ENCODE data around the gene IQSEC1.
A peak's percentile ranks its signal among the peaks of the same experiment; 100 is the strongest.
"Not testable (repeated sequence)": the region's sequence is repeated elsewhere in the genome, so short reads cannot be mapped to it uniquely, and the experiment has no call there.

IQSEC1 gene

GRCh38 chr3:12884790-12885582, 188.2 kb downstream of the IQSEC1 start:
- H3K14ac ChIP-seq (ENCODE audit: low read length in 2 of 2) = peak overlapping the region in 1 of 2 experiments; percentile 93
- no peak overlapping the region for H2BK15ac ChIP-seq (ENCODE audit: low read depth, poor library complexity, severe bottlenecking)
- H4K91ac ChIP-seq (ENCODE audit: low read length) = no peak overlapping the region
- H2BK5ac ChIP-seq (ENCODE audit: low read depth, low read length, poor library complexity, severe bottlenecking) = no peak overlapping the region
- H3K23ac ChIP-seq (ENCODE audit: low read length in 2 of 2) = peak overlapping the region in 1 of 2 experiments; percentile 72
- H3K79me1 ChIP-seq (replicated peaks; ENCODE audit: low read length, poor library complexity, severe bottlenecking) = no peaks in the 10 kb centered on the region
- H3K4me1 ChIP-seq (ENCODE audit: control insufficient read depth, insufficient read depth, low read depth, low read length) = peaks cover 5% of the 10 kb centered on the region
- H3K36me3 ChIP-seq (ENCODE audit: control insufficient read depth in 1 of 2, insufficient read depth in 2 of 2, low read depth in 1 of 2, low read length in 2 of 2) = no peaks in the 10 kb centered on the region
- 84% methylated on average over 17 of the region's 20 CpGs for WGBS
- H4K8ac ChIP-seq (ENCODE audit: low read length) = no peak overlapping the region
- DNase-seq = no peak
- H3K9ac ChIP-seq (ENCODE audit: low read length) = no peak overlapping the region
- no peak overlapping the region for H3K27ac ChIP-seq (ENCODE audit: low read length, poor library complexity, severe bottlenecking)
- peaks cover 26 to 63% of the 10 kb centered on the region in 2 experiments for H3K27me3 ChIP-seq (ENCODE audit: control insufficient read depth in 1 of 2, insufficient read depth in 1 of 2, low read length in 2 of 2)
- no peak overlapping the region for H2BK120ac ChIP-seq (ENCODE audit: low read depth, low read length)
- H3K18ac ChIP-seq (ENCODE audit: low read depth in 1 of 2, low read length in 2 of 2) = peak overlapping the region in 1 of 2 experiments; percentile 57
- no peak overlapping the region for H3K4me3 ChIP-seq (ENCODE audit: insufficient read depth in 1 of 2, low read depth in 1 of 2, low read length in 2 of 2)
- H2BK12ac ChIP-seq (ENCODE audit: low read length in 2 of 2) = no peak overlapping the region
- H3K4me2 ChIP-seq (ENCODE audit: low read length, poor library complexity, severe bottlenecking) = no peak overlapping the region
- H3K4ac ChIP-seq (ENCODE audit: low read depth in 1 of 2, low read length in 2 of 2) = no peak overlapping the region
- no peaks in the 10 kb centered on the region for H3K9me3 ChIP-seq (ENCODE audit: control insufficient read depth, low read length)
- no peak overlapping the region for H2AK5ac ChIP-seq (ENCODE audit: low read length, severe bottlenecking)
- H2AFZ ChIP-seq (ENCODE audit: low read depth, low read length) = no peak overlapping the region

- H3K36me3 ChIP-seq (ENCODE audit: control insufficient read depth in 1 of 2, insufficient read depth in 2 of 2, low read depth in 1 of 2, low read length in 2 of 2) = no peaks in the 10 kb centered on the region
- H2BK15ac ChIP-seq (ENCODE audit: low read depth, poor library complexity, severe bottlenecking) = no peak overlapping the region
- no peaks in the 10 kb centered on the region for H3K79me1 ChIP-seq (replicated peaks; ENCODE audit: low read length, poor library complexity, severe bottlenecking)
- peaks cover 5% of the 10 kb centered on the region for H3K4me1 ChIP-seq (ENCODE audit: control insufficient read depth, insufficient read depth, low read depth, low read length)
- H2BK12ac ChIP-seq (ENCODE audit: low read length in 2 of 2) = no peak overlapping the region
- no peak overlapping the region for H3K14ac ChIP-seq (ENCODE audit: low read length in 2 of 2)
- H3K27me3 ChIP-seq (ENCODE audit: control insufficient read depth in 1 of 2, insufficient read depth in 1 of 2, low read length in 2 of 2) = peaks cover 26 to 58% of the 10 kb centered on the region in 2 experiments
- H2BK120ac ChIP-seq (ENCODE audit: low read depth, low read length) = no peak overlapping the region
- no peak overlapping the region for H3K9ac ChIP-seq (ENCODE audit: low read length)
- no peaks in the 10 kb centered on the region for H3K9me3 ChIP-seq (ENCODE audit: control insufficient read depth, low read length)
- H4K8ac ChIP-seq (ENCODE audit: low read length) = no peak overlapping the region
- no peak overlapping the region for H4K91ac ChIP-seq (ENCODE audit: low read length)
- no peak overlapping the region for H3K4me2 ChIP-seq (ENCODE audit: low read length, poor library complexity, severe bottlenecking)
- no peak overlapping the region for H3K18ac ChIP-seq (ENCODE audit: low read depth in 1 of 2, low read length in 2 of 2)
- no peak overlapping the region for H3K4me3 ChIP-seq (ENCODE audit: insufficient read depth in 1 of 2, low read depth in 1 of 2, low read length in 2 of 2)
- H3K4ac ChIP-seq (ENCODE audit: low read depth in 1 of 2, low read length in 2 of 2) = no peak overlapping the region
- H2AFZ ChIP-seq (ENCODE audit: low read depth, low read length) = no peak overlapping the region
- WGBS = 80% methylated on average over 11 of the region's 15 CpGs
- DNase-seq = no peak
- H3K23ac ChIP-seq (ENCODE audit: low read length in 2 of 2) = no peak overlapping the region
- no peak overlapping the region for H2AK5ac ChIP-seq (ENCODE audit: low read length, severe bottlenecking)
- H2BK5ac ChIP-seq (ENCODE audit: low read depth, low read length, poor library complexity, severe bottlenecking) = no peak overlapping the region
- H3K27ac ChIP-seq (ENCODE audit: low read length, poor library complexity, severe bottlenecking) = no peak overlapping the region
These were observed 189.0 kb downstream of the IQSEC1 start for GRCh38 chr3:12884186-12884680.

GRCh38 chr3:12882336-12883310, 190.6 kb downstream of the IQSEC1 start:
- H3K9ac ChIP-seq (ENCODE audit: low read length) = no peak overlapping the region
- H3K9me3 ChIP-seq (ENCODE audit: control insufficient read depth, low read length) = no peaks in the 10 kb centered on the region
- H3K23ac ChIP-seq (ENCODE audit: low read length in 2 of 2) = no peak overlapping the region
- no peaks in the 10 kb centered on the region for H3K79me1 ChIP-seq (replicated peaks; ENCODE audit: low read length, poor library complexity, severe bottlenecking)
- no peaks in the 10 kb centered on the region for H3K36me3 ChIP-seq (ENCODE audit: control insufficient read depth in 1 of 2, insufficient read depth in 2 of 2, low read depth in 1 of 2, low read length in 2 of 2)
- H2AFZ ChIP-seq (ENCODE audit: low read depth, low read length) = no peak overlapping the region
- WGBS = 95% methylated on average over 62 of the region's 62 CpGs
- no peak overlapping the region for H3K27ac ChIP-seq (ENCODE audit: low read length, poor library complexity, severe bottlenecking)
- no peak overlapping the region for H4K91ac ChIP-seq (ENCODE audit: low read length)
- no peak overlapping the region for H3K4me2 ChIP-seq (ENCODE audit: low read length, poor library complexity, severe bottlenecking)
- peaks cover 5% of the 10 kb centered on the region for H3K4me1 ChIP-seq (ENCODE audit: control insufficient read depth, insufficient read depth, low read depth, low read length)
- peaks cover 22 to 42% of the 10 kb centered on the region in 2 experiments for H3K27me3 ChIP-seq (ENCODE audit: control insufficient read depth in 1 of 2, insufficient read depth in 1 of 2, low read length in 2 of 2)
- H2BK120ac ChIP-seq (ENCODE audit: low read depth, low read length) = no peak overlapping the region
- H3K4me3 ChIP-seq (ENCODE audit: insufficient read depth in 1 of 2, low read depth in 1 of 2, low read length in 2 of 2) = no peak overlapping the region
- H3K18ac ChIP-seq (ENCODE audit: low read depth in 1 of 2, low read length in 2 of 2) = no peak overlapping the region
- H4K8ac ChIP-seq (ENCODE audit: low read length) = no peak overlapping the region
- H3K4ac ChIP-seq (ENCODE audit: low read depth in 1 of 2, low read length in 2 of 2) = no peak overlapping the region
- no peak overlapping the region for H2BK5ac ChIP-seq (ENCODE audit: low read depth, low read length, poor library complexity, severe bottlenecking)
- H2BK15ac ChIP-seq (ENCODE audit: low read depth, poor library complexity, severe bottlenecking) = no peak overlapping the region
- no peak overlapping the region for H2BK12ac ChIP-seq (ENCODE audit: low read length in 2 of 2)
- no peak overlapping the region for H3K14ac ChIP-seq (ENCODE audit: low read length in 2 of 2)
- no peak overlapping the region for H2AK5ac ChIP-seq (ENCODE audit: low read length, severe bottlenecking)
- no peak for DNase-seq

- H2BK5ac ChIP-seq (ENCODE audit: low read depth, low read length, poor library complexity, severe bottlenecking); H3K36me3 ChIP-seq (ENCODE audit: control insufficient read depth in 1 of 2, insufficient read depth in 2 of 2, low read depth in 1 of 2, low read length in 2 of 2); H3K9ac ChIP-seq (ENCODE audit: low read length); H3K79me1 ChIP-seq (replicated peaks; ENCODE audit: low read length, poor library complexity, severe bottlenecking); H3K9me3 ChIP-seq (ENCODE audit: control insufficient read depth, low read length); H2BK15ac ChIP-seq (ENCODE audit: low read depth, poor library complexity, severe bottlenecking); H3K4ac ChIP-seq (ENCODE audit: low read depth in 1 of 2, low read length in 2 of 2); H3K4me2 ChIP-seq (ENCODE audit: low read length, poor library complexity, severe bottlenecking); H3K4me3 ChIP-seq (ENCODE audit: insufficient read depth in 1 of 2, low read depth in 1 of 2, low read length in 2 of 2); H3K4me1 ChIP-seq (ENCODE audit: control insufficient read depth, insufficient read depth, low read depth, low read length); H2AK5ac ChIP-seq (ENCODE audit: low read length, severe bottlenecking); H3K23ac ChIP-seq (ENCODE audit: low read length in 2 of 2); DNase-seq; H3K27ac ChIP-seq (ENCODE audit: low read length, poor library complexity, severe bottlenecking); H2BK120ac ChIP-seq (ENCODE audit: low read depth, low read length); H3K14ac ChIP-seq (ENCODE audit: low read length in 2 of 2); H4K91ac ChIP-seq (ENCODE audit: low read length); H3K18ac ChIP-seq (ENCODE audit: low read depth in 1 of 2, low read length in 2 of 2); H2AFZ ChIP-seq (ENCODE audit: low read depth, low read length); H2BK12ac ChIP-seq (ENCODE audit: low read length in 2 of 2); H4K8ac ChIP-seq (ENCODE audit: low read length): not testable (repeated sequence)
- 91% methylated on average over 9 of the region's 12 CpGs for WGBS
- peaks cover 20 to 35% of the 10 kb centered on the region in 2 experiments for H3K27me3 ChIP-seq (ENCODE audit: control insufficient read depth in 1 of 2, insufficient read depth in 1 of 2, low read length in 2 of 2)
These were observed 191.4 kb downstream of the IQSEC1 start for GRCh38 chr3:12881858-12882257.

Measured in mesenchymal stem cell (in vitro differentiated cells and primary cell).